Muscle layer of duodenum (tissue), 2 donors: ENCODE data around the gene CFHR1.
"Not testable (repeated sequence)": the region's sequence is repeated elsewhere in the genome, so short reads cannot be mapped to it uniquely, and the experiment has no call there.

ENCODE experiments used
- H3K27ac ChIP-seq: one replicate; pipeline ENCODE4 v1.7.0; 2013; ENCODE audit warnings: mild to moderate bottlenecking, low read length
- H3K27me3 ChIP-seq: one replicate; pipeline ENCODE4 v1.7.0; 2013; ENCODE audit warnings: low read depth, mild to moderate bottlenecking, control low read depth, low read length
- H3K36me3 ChIP-seq, 2 donors: one replicate each; pipeline ENCODE4 v1.7.0; 2013; ENCODE audit warnings: low read length in 2 of 2, control low read depth in 1 of 2, mild to moderate bottlenecking in 1 of 2; ENCODE audit not compliant: insufficient read depth in 2 of 2, control insufficient read depth in 1 of 2
- H3K4me1 ChIP-seq, 2 donors: one replicate each; pipeline ENCODE4 v1.7.0; 2013; ENCODE audit warnings: low read length in 2 of 2, mild to moderate bottlenecking in 2 of 2, control low read depth in 1 of 2, moderate library complexity in 1 of 2; ENCODE audit not compliant: insufficient read depth in 2 of 2, control insufficient read depth in 1 of 2
- H3K4me3 ChIP-seq, 2 donors: one replicate each; pipeline ENCODE4 v1.7.0; 2013; ENCODE audit warnings: low read length in 2 of 2, low read depth in 1 of 2, mild to moderate bottlenecking in 1 of 2
- H3K9me3 ChIP-seq, 2 donors: one replicate each; pipeline ENCODE4 v1.7.0; 2013; ENCODE audit warnings: low read length in 2 of 2, control low read depth in 1 of 2, mild to moderate bottlenecking in 1 of 2; ENCODE audit not compliant: control insufficient read depth in 1 of 2
- donor health status: healthy.

CFHR1 gene

GRCh38 chr1:196819531-196819930 is at the start of gene CFHR1:
CFHR1 (plus strand) TSS chr1:196819731; CDS start chr1:196819845, 114 bp downstream.
- not testable (repeated sequence) for H3K27ac ChIP-seq, H3K4me1 ChIP-seq, H3K27me3 ChIP-seq, H3K36me3 ChIP-seq, H3K9me3 ChIP-seq, H3K4me3 ChIP-seq

- not testable (repeated sequence) for H3K27ac ChIP-seq, H3K27me3 ChIP-seq, H3K9me3 ChIP-seq, H3K4me1 ChIP-seq, H3K4me3 ChIP-seq, H3K36me3 ChIP-seq
Observed at GRCh38 chr1:196769823-196770222, 49.7 kb upstream of the CFHR1 start.

GRCh38 chr1:196773713-196774112 is 45.8 kb upstream of the CFHR1 start:
- Histone ChIP-seq H3K27me3 (no peaks in the 10 kb centered on the region), H3K9me3 (no peaks in the 10 kb centered on the region), H3K27ac (no peak overlapping the region), H3K4me1 (no peaks in the 10 kb centered on the region), H3K36me3 (no peaks in the 10 kb centered on the region), H3K4me3 (no peak overlapping the region)

- Histone ChIP-seq H3K36me3 (no peaks in the 10 kb centered on the region), H3K4me3 (no peak overlapping the region), H3K9me3 (no peaks in the 10 kb centered on the region), H3K27ac (no peak overlapping the region), H3K4me1 (no peaks in the 10 kb centered on the region), H3K27me3 (no peaks in the 10 kb centered on the region)
Observed at GRCh38 chr1:196774175-196774574, 45.4 kb upstream of the CFHR1 start.

GRCh38 chr1:196774603-196775002 is 44.9 kb upstream of the CFHR1 start, which contains the start of gene CFHR3:
CFHR3 (plus strand) TSS chr1:196774840; CDS start chr1:196774887, 47 bp downstream.
- H3K27ac ChIP-seq: no peak within 1 kb of the TSS
- no peaks in the 10 kb centered on the region for H3K4me1 ChIP-seq
- no peaks in the 10 kb centered on the region for H3K36me3 ChIP-seq
- no peak within 1 kb of the TSS for H3K4me3 ChIP-seq
- no peaks in the 10 kb centered on the region for H3K9me3 ChIP-seq
- no peaks in the 10 kb centered on the region for H3K27me3 ChIP-seq

- H3K27ac ChIP-seq: no peak overlapping the region
- H3K9me3 ChIP-seq: no peaks in the 10 kb centered on the region
- H3K36me3 ChIP-seq: no peaks in the 10 kb centered on the region
- no peaks in the 10 kb centered on the region for H3K4me1 ChIP-seq
- no peaks in the 10 kb centered on the region for H3K27me3 ChIP-seq
- H3K4me3 ChIP-seq: no peak overlapping the region
Observed at GRCh38 chr1:196777603-196778002, 41.9 kb upstream of the CFHR1 start.

GRCh38 chr1:196779093-196779492 is 40.4 kb upstream of the CFHR1 start:
- Histone ChIP-seq H3K9me3 (no peaks in the 10 kb centered on the region), H3K36me3 (no peaks in the 10 kb centered on the region), H3K4me3 (no peak overlapping the region), H3K27ac (no peak overlapping the region), H3K27me3 (no peaks in the 10 kb centered on the region), H3K4me1 (no peaks in the 10 kb centered on the region)

- not testable (repeated sequence) for H3K36me3 ChIP-seq
Observed at GRCh38 chr1:196791252-196791651, 28.3 kb upstream of the CFHR1 start.

GRCh38 chr1:196794103-196794502 is 25.4 kb upstream of the CFHR1 start:
- not testable (repeated sequence) for H3K9me3 ChIP-seq, H3K36me3 ChIP-seq, H3K27me3 ChIP-seq, H3K27ac ChIP-seq, H3K4me3 ChIP-seq, H3K4me1 ChIP-seq

More at GRCh38 chr1:196791252-196791651, 28.3 kb upstream of the CFHR1 start:
- not testable (repeated sequence) for H3K9me3 ChIP-seq, H3K27me3 ChIP-seq, H3K27ac ChIP-seq, H3K4me3 ChIP-seq, H3K4me1 ChIP-seq

- H3K36me3 ChIP-seq: no peaks in the 10 kb centered on the region
- no peak overlapping the region for H3K4me3 ChIP-seq
- no peaks in the 10 kb centered on the region for H3K9me3 ChIP-seq
- H3K4me1 ChIP-seq: no peaks in the 10 kb centered on the region
- no peak overlapping the region for H3K27ac ChIP-seq
- no peaks in the 10 kb centered on the region for H3K27me3 ChIP-seq
Observed at GRCh38 chr1:196797891-196798290, 21.6 kb upstream of the CFHR1 start.

GRCh38 chr1:196801920-196802319 is 17.6 kb upstream of the CFHR1 start:
- not testable (repeated sequence) for H3K27ac ChIP-seq, H3K36me3 ChIP-seq, H3K9me3 ChIP-seq, H3K4me1 ChIP-seq, H3K4me3 ChIP-seq, H3K27me3 ChIP-seq

- Histone ChIP-seq H3K9me3 (no peaks in the 10 kb centered on the region), H3K27me3 (no peaks in the 10 kb centered on the region), H3K4me3 (no peak overlapping the region), H3K4me1 (no peaks in the 10 kb centered on the region), H3K27ac (no peak overlapping the region), H3K36me3 (no peaks in the 10 kb centered on the region)
Observed at GRCh38 chr1:196808529-196809235, 10.8 kb upstream of the CFHR1 start.
